Kasumi-1 (cell line): ENCODE data around the gene PCOLCE2.
A peak's percentile ranks its signal among the peaks of the same experiment; 100 is the strongest.
"Not testable (repeated sequence)": the region's sequence is repeated elsewhere in the genome, so short reads cannot be mapped to it uniquely, and the experiment has no call there.

ENCODE experiments used
- DNase-seq, 2 experiments: peaks; one replicate each; lab custom pipeline; 2025; lab: John Stamatoyannopoulos, UW

Gene PCOLCE2

DNA sequence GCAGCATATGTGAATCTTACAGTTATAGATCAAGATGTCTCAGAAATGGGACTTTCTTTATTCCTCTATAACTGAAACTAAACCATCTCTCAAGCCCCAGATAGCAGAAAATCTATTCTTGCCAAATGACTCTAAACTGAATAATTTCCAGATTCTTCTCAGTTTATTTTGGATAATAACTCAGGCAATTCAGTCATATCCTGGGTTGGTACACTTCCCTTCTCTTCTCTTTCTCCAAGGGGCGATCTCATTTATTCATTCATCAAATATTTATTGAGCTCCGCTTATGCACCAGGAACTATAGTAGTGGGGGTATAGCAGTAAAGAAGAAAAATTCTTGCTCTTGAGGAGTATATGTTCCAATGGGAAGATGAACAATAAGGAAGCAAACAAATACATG, 13.5 kb upstream of the PCOLCE2 start:
- no peak for DNase-seq

DNA sequence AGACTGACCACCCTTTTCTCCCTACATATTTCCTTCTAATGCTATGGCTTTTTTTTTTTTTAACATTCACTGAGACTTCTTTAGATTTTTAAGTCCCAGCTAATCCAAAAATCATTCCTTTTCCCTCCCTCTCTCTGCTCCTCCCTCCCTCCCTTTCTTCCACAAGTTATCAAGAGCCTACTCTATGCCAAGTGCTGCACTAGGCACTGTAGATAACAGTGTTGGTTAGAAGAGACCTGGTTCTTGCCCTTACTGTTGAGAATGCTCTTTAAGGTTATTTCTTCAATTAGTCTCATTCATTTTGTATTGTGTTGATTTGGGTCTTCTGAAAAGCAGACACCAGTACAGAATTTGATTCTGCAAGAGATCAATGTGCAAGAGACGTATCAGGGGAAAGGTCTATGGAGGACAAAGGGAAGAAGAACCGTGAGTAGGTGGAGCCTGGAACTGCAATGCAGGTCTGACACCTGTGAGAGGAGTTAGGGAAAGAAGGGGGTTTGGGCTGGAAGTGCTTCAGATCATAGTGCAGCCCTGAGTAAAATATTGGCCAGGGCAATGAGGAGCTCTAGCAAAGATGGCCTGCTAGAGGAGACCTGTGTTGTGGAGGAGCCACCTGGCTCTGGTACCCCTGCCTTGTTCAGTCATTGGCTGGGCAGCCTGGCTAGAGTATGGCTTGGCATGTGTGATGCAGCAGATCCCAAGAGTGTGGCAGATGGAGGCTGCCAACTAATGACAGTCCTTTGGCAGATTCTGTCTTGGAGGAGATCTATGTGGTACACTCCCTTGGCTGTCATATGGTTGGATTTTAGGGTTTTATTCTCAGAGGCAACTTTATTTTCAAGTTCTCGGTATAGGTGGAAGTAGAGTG, 9.7 kb upstream of the PCOLCE2 start:
- DNase-seq, result no peak

DNA sequence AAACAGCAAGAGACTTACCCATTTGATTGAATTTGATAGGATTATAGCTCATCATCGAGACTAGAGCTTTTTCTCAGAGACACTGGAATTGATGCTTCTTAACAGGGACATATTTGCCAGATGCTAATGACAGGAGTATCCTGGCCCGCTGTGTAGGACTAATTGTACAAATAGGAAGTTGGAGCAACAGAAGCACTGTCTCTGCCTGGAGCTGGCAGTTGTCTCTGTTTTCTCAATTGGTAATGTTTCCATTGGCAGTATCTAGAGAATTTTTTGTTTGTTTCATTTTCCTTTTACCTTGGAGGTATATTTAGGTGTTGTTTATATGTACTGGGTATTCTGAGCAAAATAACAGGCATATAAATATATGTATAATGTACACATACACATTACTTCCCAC, 8.9 kb upstream of the PCOLCE2 start:
- DNase-seq, result no peak

DNA sequence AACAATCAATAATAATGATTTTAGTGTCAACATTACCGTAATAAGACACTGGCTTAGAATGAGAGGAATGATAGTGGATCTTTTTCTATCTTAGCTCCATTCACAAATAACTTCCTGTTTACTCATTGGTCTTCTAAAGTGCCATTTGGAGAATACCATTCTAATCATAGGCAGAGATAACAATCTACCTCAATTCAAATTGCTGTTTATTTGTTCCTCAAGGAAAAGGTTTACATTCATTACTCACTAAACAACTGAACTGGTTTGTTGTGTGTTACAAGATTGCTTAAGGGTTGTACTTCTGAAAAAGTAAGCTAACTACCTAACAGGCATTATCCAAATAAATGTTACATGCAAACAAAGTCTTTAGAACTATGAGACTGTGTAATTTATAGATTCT, 8.1 kb upstream of the PCOLCE2 start:
- DNase-seq, result no peak

DNA sequence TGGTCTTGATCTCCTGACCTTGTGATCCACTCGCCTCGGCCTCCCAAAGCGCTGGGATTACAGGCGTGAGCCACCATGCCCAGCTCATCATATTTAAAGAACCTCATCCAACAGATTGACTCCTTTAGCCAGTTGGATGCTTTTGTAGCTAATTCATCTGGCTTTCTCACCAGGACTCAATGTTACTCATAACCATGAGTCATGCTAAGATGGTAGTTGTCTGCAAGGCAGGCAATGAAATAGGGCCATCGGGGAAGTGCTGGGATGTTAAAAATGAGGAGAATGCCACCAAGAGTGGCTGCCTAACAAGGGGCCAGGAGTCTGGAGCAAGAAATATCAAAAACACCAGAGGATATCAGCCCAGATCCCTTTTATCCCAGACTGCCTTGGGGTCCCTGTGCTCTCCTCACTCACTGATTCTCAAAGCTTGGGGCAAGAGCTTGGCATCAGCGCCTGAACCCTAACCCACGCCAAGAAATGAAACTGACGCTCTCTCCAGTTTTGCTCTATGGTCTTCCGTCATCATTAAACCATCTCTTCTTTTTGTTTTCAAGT, 7.4 kb upstream of the PCOLCE2 start:
- DNase-seq, result no peak

DNA sequence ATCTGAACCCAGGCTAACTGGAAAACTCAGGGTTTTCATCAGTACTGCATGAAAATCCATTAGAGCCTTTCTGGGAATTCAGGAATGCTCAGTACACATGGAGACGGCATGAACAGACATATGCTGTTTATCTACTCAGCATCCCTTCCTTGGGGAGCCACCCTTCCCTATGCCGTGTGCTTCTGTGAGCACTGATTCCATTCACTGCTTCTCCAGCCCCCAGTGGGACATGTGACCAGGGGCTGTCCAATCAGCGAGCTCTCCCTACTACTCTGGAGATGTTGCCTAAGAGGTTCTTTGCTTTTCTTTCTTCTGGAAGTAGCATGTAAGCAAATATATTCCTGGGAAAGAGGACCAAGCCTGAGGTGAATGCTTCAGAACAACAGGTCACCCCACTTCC, 5.6 kb upstream of the PCOLCE2 start:
- no peak for DNase-seq

DNA sequence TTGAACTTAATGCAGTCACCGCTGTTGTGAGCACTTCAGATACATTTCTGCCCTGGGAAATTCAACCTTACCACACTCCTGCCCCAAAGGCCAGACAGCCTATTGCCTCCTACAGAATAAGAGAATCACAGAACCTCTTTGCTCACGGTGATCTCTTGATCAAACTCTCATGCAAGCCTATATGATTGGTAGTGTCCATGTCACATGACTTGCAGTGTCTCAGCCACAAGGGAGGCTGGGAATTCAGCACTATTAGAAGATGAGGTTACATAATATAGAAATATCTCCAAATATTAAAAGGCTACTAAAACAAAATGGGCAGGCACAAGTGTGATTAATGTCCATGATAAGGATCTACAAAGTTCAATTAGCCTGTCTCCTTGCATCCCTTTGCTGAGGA, 3.8 kb upstream of the PCOLCE2 start:
- DNase-seq, result no peak

DNA sequence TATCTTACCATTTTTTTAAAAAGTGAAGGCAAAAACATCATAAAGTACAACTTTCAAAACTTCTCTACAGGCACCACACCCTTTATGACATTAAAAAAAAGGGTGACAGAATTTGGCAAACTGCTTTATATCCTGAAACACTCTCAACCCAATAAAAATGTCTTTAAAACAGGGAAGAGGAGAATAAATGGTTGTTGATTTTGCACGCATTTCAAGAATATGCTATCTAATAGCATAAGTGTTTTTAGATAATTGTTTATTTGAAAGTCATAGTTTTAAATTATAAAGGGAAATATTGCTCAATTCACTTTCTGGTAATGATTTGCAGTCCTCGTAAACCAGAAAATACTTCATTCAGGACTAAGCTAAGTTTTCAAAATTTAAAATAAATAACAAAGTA, 1.7 kb upstream of the PCOLCE2 start:
- DNase-seq, result no peak

DNA sequence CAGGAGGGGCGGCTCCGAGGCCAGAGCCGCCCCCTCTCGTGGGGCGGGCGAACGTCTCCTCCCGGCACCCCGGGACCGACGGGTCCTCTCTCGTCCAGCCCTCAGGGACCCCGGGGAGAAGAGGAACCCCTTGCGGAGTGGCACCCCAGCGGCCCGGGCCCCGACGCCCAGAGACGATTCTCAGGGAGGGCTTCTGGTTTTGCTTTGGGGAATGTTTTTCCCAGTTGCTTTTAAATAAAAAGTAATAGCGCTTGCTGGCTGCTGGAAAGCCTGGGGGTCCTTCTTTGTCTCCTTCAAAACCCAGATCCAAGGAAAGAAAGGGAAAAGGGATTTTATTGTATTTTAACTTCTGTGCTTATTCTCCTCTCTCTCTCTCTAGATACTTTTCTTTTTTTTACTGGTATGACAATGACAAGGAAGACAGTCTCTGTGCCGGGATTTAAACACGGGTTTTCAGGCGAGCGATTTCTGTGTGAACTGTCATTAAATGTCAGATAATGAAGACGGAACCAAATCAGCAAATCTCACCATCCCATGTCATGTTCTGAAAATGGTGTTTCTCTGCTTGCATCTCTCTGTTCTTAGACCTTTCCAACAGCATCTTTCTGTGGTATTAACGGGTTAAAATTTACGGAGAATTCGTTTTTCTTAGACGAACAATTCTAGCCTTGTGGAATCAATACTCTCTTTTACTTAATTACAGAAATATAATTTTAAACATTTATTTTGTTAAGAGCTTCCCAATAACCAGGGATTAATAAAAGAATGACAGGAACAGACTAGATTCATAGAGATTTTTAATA, 530 bp upstream of the PCOLCE2 start:
- DNase-seq, result no peak

DNA sequence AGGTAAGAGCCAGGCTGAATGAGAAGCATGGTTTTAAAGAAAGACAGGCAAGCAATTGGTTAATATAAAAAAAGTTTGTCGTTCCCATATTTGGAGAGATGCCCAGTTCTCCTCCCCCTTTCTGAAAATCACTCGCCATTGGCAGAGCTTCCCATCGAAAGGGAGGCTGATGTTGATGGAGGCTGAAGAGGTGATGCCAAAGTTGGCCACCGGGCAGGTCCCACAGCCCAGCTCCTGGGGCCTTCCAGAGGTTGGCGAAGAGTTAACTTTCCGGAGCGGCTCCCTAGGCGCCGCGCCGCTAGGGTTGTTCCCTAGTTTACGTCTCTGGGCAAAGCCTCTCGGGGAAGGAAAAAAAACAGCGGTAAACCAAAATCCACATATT, 793 bp downstream of the PCOLCE2 start:
- DNase-seq, result peak; percentile 29 to 59

DNA sequence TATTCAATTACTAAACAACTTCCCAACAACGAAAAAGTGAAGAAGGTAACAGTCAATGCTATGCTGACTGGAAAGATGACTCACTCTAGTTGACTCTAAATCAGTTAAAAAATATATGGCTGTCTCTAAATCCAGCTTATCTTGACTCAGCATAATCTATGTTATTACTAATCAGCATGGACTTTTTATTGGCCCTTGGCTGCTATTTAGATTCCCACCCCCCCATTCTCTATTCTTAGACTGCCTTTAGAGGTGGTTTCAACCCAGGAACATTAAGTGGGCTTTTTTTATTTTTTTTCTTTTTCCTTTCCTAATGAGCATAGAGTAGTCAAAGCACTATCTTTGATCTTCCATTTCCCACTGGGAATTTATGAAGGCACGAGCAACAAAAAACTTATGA, 1.9 kb downstream of the PCOLCE2 start:
- no peak for DNase-seq

DNA sequence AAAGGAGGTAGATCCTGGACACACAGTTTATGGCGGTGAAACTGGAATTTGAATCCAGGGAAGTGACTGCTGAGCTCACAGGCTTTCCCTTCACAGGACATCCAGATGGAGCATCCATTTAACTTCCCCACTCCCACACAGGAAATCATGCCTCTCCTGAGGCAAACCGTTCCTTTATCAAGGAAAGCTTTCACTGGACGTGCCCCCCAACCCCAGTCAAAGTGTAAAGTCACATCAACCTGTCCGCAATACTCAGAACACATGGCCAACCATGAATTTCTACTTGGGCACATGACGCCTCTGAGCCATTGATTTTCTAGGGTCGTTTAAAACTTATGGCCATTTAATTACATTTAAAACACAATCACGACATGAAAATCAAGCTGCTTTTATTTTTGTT, 2.9 kb downstream of the PCOLCE2 start:
- DNase-seq, result no peak

DNA sequence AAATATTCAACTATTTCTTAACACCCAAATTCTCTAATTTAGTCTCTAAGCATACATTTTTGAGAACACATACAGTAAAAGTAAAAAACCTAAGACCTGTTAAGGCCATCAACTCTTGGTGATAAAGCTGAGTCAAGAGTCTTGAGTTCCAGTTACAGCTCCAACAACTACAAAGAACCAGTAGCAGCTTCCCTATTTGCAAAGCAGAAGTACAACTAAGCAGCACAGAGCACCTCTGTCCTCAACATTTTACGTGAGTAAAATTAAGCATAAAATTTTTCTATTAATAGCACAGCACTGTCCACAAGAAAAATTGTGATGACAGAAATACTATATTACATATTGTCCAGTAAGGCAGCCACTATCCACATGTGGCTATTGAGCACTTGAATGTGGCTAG, 4.4 kb downstream of the PCOLCE2 start:
- DNase-seq, result peak in 1 of 2 experiments; percentile 18

DNA sequence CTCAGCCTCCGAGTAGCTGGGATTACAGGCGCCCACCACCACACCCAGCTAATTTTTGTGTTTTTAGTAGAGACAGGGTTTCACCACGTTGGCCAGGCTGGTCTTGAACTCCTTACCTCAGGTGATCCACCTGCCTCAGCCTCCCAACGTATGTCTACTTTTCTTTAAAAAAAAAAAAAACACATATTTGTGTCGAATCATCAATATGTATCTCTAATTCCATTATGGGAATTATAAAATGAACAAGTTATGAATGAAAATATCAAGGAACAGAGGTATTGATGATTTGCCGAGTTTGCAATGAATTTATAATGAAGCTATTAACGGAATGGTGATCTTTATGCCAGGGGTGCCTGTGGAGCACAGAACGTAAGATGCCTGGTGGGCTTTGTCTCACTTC, 5.3 kb downstream of the PCOLCE2 start:
- not testable (repeated sequence) for DNase-seq

DNA sequence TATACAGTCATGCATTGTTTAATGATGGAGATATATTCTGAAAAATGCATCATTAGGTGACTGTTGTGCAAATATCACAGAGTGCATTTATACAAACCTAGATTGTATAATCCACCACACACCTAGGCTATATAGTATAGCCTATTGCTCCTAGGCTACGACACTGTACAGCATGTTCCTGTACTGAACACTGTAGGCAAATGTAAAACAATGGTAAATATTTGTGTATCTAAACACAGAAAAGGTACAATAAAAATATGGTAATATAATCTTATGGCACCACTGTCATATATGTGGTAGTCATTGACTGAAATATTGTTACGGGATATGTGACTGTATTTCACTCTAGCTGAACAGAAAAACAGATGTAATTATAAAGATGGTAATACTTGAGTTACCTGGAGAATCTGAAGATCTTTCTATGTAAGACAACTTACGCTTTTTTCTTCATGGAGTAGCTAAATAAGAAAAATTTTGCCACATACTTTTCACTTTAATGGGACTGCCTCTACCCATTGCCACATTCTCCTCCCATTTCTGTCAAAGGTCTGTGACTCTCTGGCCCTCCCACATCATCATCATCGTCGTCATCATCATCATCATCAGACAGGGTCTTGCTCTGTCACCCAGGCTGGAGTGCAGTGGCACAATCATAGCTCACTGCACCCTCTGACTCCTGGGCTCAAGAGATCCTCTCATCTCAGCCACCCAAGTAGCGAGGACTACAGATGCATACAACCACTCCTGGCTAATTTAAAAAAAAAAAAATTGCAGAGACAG, 7.2 kb downstream of the PCOLCE2 start:
- DNase-seq, result no peak

DNA sequence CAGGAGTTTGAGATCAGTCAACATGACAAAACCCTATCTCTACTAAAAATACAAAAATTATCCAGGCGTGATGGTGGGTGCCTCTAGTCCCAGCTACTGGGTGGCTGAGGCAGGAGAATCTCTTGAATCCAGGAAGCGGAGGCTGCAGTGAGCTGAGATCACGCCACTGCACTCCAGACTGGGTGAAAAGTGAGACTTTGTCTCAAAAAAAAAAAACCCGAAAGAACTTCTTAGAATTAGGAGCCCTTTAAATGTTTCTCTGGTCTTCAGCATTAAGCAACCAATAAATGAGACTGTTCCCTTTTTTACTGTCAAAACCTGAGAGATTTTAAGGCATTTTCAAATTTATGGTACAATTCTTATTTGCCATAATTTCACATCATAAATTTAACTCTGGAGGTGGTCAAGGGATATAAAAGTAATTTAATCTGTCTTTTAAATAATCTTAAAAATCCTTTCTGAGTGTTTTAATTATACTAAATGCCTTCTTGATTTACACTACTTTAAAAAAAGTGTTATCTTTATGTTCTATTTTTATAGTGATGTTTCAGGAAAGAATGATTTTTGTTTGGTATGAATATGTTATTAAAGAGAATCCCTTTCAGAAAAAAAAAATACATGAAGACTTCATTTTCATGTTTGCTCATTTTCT, 10.1 kb downstream of the PCOLCE2 start:
- DNase-seq, result no peak

DNA sequence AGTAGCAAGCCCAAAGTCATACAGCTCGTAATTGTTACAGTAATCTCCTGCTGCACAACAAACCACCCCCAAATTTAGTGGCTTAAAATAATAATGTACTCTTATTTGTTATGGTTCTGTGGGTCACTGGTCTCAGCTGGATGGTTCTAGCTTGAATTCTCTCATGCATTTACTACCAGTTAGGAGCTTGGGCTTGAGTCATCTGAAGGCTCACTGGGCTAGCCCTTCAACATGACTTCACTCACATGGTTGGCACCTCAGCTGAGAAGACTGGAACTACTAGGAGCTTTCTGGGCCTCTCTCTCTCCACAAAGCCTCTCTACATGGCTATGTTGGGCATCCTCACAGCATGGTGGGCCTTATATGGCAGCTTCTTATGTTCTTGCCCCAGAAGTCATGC, 12.5 kb downstream of the PCOLCE2 start:
- DNase-seq, result no peak

DNA sequence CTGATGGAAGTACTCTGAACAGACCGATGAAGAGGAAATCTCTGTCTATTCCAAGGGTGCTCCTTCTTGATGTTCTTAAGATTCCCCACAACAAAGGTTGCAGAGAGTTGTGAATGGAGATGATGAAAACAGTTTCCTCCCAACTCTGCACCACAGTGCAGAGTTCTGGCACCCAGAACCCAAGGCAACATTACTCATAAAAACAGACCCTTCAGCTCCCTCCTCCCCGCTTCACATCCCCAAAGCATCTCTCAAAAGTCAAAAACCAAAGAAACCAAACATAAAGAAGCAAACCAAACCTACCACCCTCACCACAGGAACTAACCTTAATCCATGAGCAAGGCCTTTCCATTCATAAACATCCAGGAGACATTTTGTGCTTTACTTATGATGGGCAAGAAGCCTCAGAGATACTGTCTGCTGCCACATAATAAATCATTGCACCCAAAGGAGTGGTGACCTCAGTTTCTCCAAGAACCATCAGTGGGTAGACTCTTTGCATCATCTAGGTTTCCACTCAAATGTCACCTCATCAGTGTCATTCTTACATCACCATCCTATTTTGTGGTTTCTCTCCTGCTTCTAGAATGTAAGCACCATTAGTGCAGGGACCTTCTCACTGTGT, 13.2 kb downstream of the PCOLCE2 start:
- DNase-seq, result no peak

DNA sequence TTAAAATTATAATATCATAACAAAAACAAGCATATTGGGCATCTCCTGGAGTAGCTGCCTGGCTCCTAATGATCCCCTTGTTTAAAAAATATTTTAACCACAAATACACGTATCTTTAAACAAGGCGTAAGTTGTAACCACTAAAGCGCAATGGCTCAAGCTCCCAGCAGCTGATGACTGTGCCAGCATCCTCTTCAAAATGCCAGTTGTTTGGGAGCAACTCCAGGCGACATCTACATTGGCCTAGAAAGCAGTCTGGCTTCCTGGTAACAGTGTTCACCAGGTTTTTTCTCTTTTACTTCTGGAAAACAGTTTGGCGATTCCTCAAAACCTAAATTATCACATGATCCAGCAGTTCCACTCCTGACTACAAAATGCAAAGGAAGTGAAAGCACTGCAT, 13.8 kb downstream of the PCOLCE2 start:
- DNase-seq, result no peak

DNA sequence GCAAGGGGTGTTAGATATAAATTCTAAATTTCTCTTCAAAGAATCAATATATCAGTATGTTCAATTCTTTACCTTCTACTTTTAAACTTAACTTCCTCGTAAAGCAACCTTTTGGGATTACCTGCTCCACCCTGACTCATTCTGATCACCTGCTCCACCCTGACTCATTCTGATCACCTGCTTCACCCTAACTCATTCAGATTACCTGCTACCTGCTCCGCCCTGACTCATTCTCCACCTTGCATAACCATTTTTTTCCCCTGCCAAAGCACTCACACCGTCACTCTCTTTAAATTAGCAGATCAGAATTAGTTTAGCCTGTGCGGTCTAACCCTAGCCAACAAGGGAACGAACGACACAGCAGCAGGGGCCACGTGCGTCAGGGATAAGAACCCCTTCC, 20.5 kb downstream of the PCOLCE2 start:
- DNase-seq, result not testable (repeated sequence)
